PC-3 (cell line): ENCODE measurements around the gene CCDC92.

Experiments used
- CTCF ChIP-seq: fragments of 300-600 bp; sonication (generic); conservative IDR thresholded peaks from 2 replicates; pipeline ENCODE4 v1.5.1; 2017; ENCODE audit warnings: antibody characterized with exemption, low read depth, mild to moderate bottlenecking, low read length
- EZH2phosphoT487 ChIP-seq: fragments of 300-600 bp; sonication (generic); IDR thresholded peaks from 2 replicates; pipeline ENCODE4 v1.6.1; 2018; ENCODE audit warnings: mild to moderate bottlenecking, antibody characterized with exemption, low read length, borderline replicate concordance

GRCh38 chr12:123946152-123946515 is 26.5 kb downstream of the CCDC92 start:
- no peak for TF ChIP-seq CTCF
- no peak for TF ChIP-seq EZH2phosphoT487
